T-helper 17 cell (primary cell): ENCODE results near the gene CAMK2D. TPM values are rescaled to one million over a fixed set of nuclear protein-coding genes. Genes with fewer than 3 reads are reported as not detected.

Source experiments
- ATAC-seq: fragments of 150-1000 bp; cut with Tn5 transposase; 2 replicates; pipeline ENCODE4 v1.10.0; 2021; ENCODE audit warnings: mild to moderate bottlenecking, moderate library complexity
- DNase-seq, 3 donors: peaks; one replicate each; pipeline versions ENCODE4 v3.0.0 to v3.0.0-alpha.2; 2020 to 2021
- H3K9me3 ChIP-seq: one replicate; pipeline ENCODE4 v1.7.0; 2013; ENCODE audit warnings: low read length, mild to moderate bottlenecking; ENCODE audit not compliant: control insufficient read depth, poor library complexity, severe bottlenecking
- H3K27ac Mint-ChIP-seq: one replicate; pipeline ENCODE4 v1.8.0; 2022; ENCODE audit warnings: mild to moderate bottlenecking, moderate library complexity, mixed read lengths
- H3K27me3 Mint-ChIP-seq: one replicate; pipeline ENCODE4 v1.8.0; 2022; ENCODE audit warnings: mixed read lengths
- H3K36me3 Mint-ChIP-seq: one replicate; pipeline ENCODE4 v1.8.0; 2022; ENCODE audit warnings: low read depth, mixed read lengths
- H3K4me1 Mint-ChIP-seq: one replicate; pipeline ENCODE4 v1.8.0; 2022; ENCODE audit warnings: mild to moderate bottlenecking, mixed read lengths
- H3K4me3 Mint-ChIP-seq: one replicate; pipeline ENCODE4 v1.8.0; 2022; ENCODE audit warnings: mild to moderate bottlenecking, moderate library complexity, mixed read lengths
- total RNA-seq, 4 donors: library from RNA in 2 of 4; stranded (reverse) in 2 of 4; gene quantifications; one replicate each; pipeline ENCODE4 v1.2.3 and lab custom pipeline; 2022 to 2026

Gene CAMK2D
- total RNA-seq, 2 donors from 2014 or later, result 28.6 to 31.6 TPM

GRCh38 chr4:113407409-113407808, 354.1 kb downstream of the CAMK2D start:
- Mint-ChIP-seq H3K36me3 (no peaks in the 10 kb centered on the region), H3K4me1 (peaks cover 5% of the 10 kb centered on the region)

GRCh38 chr4:113406723-113407016, 354.9 kb downstream of the CAMK2D start:
- no peak for ATAC-seq
- peaks cover 5% of the 10 kb centered on the region for H3K4me1 Mint-ChIP-seq
- peaks cover 10% of the 10 kb centered on the region for H3K27me3 Mint-ChIP-seq
- no peak for DNase-seq
- no peak overlapping the region for H3K27ac Mint-ChIP-seq
- H3K36me3 Mint-ChIP-seq, result no peaks in the 10 kb centered on the region
- H3K9me3 ChIP-seq, result no peaks in the 10 kb centered on the region
- H3K4me3 Mint-ChIP-seq, result no peak overlapping the region

More at GRCh38 chr4:113407409-113407808, 354.1 kb downstream of the CAMK2D start:
- no peak for ATAC-seq
- Mint-ChIP-seq H3K27ac (no peak overlapping the region), H3K27me3 (peaks cover 11% of the 10 kb centered on the region), H3K4me3 (no peak overlapping the region)
- no peak for DNase-seq
- no peaks in the 10 kb centered on the region for H3K9me3 ChIP-seq

GRCh38 chr4:113405874-113406722, 355.4 kb downstream of the CAMK2D start:
- Mint-ChIP-seq H3K36me3 (no peaks in the 10 kb centered on the region), H3K4me1 (peaks cover 5% of the 10 kb centered on the region), H3K27me3 (peaks cover 4% of the 10 kb centered on the region), H3K4me3 (no peak overlapping the region), H3K27ac (no peak overlapping the region)
- DNase-seq (no peak), ATAC-seq (no peak)
- H3K9me3 ChIP-seq, result no peaks in the 10 kb centered on the region

- no peaks in the 10 kb centered on the region for H3K9me3 ChIP-seq
- ATAC-seq, result no peak
- peaks cover 4% of the 10 kb centered on the region for H3K27me3 Mint-ChIP-seq
- H3K4me3 Mint-ChIP-seq, result no peak overlapping the region
- H3K36me3 Mint-ChIP-seq, result no peaks in the 10 kb centered on the region
- no peak for DNase-seq
- peaks cover 2% of the 10 kb centered on the region for H3K4me1 Mint-ChIP-seq
- H3K27ac Mint-ChIP-seq, result no peak overlapping the region
Observed at GRCh38 chr4:113404841-113405240, 356.7 kb downstream of the CAMK2D start.

GRCh38 chr4:113404167-113404571, 357.4 kb downstream of the CAMK2D start:
- DNase-seq (no peak), ATAC-seq (no peak)
- Mint-ChIP-seq H3K4me3 (no peak overlapping the region), H3K4me1 (no peaks in the 10 kb centered on the region), H3K27ac (no peak overlapping the region), H3K27me3 (no peaks in the 10 kb centered on the region), H3K36me3 (no peaks in the 10 kb centered on the region)
- H3K9me3 ChIP-seq, result no peaks in the 10 kb centered on the region

Other genes with a start within 250 kb of the CAMK2D start
- under 1 TPM in 1 of 2 donors, not detected in 1; 0.45 TPM for gene ARSJ, start 217.9 kb upstream of the CAMK2D start, total RNA-seq